Stimulated activated CD4-positive, alpha-beta T cell treated with anti-CD3 and anti-CD28 coated beads, Interleukin-15, amount 100 ng/mL, for 24 hours (primary cell): ENCODE results near the gene ZNF319.
A peak's percentile ranks its signal among the peaks of the same experiment; 100 is the strongest.

ENCODE experiments used
- DNase-seq: peaks from one replicate; pipeline ENCODE4 v3.0.0-alpha.2; 2020

ZNF319 gene

GRCh38 chr16:57999971-58000705, at the start of gene ZNF319:
Gene ZNF319, minus strand, starts transcription at chr16:58000672. Its CDS starts 2,407 bp downstream, at chr16:57998265.
- DNase-seq = peak; percentile 32

GRCh38 chr16:58049232-58050185, 49.0 kb upstream of the ZNF319 start:
- DNase-seq = no peak

GRCh38 chr16:58048494-58049231, 48.2 kb upstream of the ZNF319 start:
- no peak for DNase-seq

GRCh38 chr16:58047557-58048348, 47.3 kb upstream of the ZNF319 start:
- no peak for DNase-seq

GRCh38 chr16:58046936-58047335, 46.5 kb upstream of the ZNF319 start:
- no peak for DNase-seq

- DNase-seq = no peak
These were observed 45.8 kb upstream of the ZNF319 start for GRCh38 chr16:58046054-58046881.

- DNase-seq = no peak
These were observed 44.6 kb upstream of the ZNF319 start for GRCh38 chr16:58045096-58045495.

- DNase-seq = no peak
These were observed 44.0 kb upstream of the ZNF319 start for GRCh38 chr16:58044266-58045019.

GRCh38 chr16:58043571-58044155, 43.2 kb upstream of the ZNF319 start:
- no peak for DNase-seq

- no peak for DNase-seq
These were observed 42.5 kb upstream of the ZNF319 start for GRCh38 chr16:58042886-58043515.

- DNase-seq = no peak
These were observed 41.8 kb upstream of the ZNF319 start for GRCh38 chr16:58042001-58042885.

GRCh38 chr16:58041628-58041955, 41.1 kb upstream of the ZNF319 start:
- no peak for DNase-seq

GRCh38 chr16:58040945-58041627, 40.6 kb upstream of the ZNF319 start:
- DNase-seq = no peak

GRCh38 chr16:58040496-58040846, 40.0 kb upstream of the ZNF319 start:
- no peak for DNase-seq

GRCh38 chr16:58039829-58040495, 39.5 kb upstream of the ZNF319 start:
- no peak for DNase-seq

- no peak for DNase-seq
These were observed 37.8 kb upstream of the ZNF319 start for GRCh38 chr16:58038219-58038641.

- no peak for DNase-seq
These were observed 37.0 kb upstream of the ZNF319 start for GRCh38 chr16:58037365-58038057.
